HG02798 (cell line): Measurements from ENCODE around the gene EHMT1.
"Not testable (repeated sequence)": the region's sequence is repeated elsewhere in the genome, so short reads cannot be mapped to it uniquely, and the experiment has no call there.

Experiments
- ATAC-seq: cut with Tn5 transposase; IDR thresholded peaks from one replicate; pipeline ENCODE4 v1.9.1; 2021; ENCODE audit warnings: mild to moderate bottlenecking; ENCODE audit not compliant: unreplicated experiment, poor library complexity

The EHMT1 gene

DNA sequence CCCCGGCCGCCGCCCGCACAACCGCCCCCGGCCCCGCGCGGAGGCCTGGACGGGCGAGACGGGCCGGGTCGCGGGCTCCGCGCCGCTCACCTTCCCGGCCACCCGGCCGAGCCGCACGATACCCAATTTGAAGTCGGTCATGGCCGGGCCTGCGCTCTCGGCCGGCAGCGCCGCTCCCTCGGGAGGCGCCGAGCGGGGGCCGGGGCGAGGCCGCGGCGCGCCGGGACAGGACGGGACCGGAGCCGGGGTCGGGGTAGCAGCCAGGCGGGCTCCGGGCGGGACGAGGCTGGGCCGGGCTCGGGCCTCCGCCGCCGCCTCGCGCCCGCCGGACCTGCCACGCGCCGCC is 28.7 kb upstream of the EHMT1 start:
- no peak for ATAC-seq

DNA sequence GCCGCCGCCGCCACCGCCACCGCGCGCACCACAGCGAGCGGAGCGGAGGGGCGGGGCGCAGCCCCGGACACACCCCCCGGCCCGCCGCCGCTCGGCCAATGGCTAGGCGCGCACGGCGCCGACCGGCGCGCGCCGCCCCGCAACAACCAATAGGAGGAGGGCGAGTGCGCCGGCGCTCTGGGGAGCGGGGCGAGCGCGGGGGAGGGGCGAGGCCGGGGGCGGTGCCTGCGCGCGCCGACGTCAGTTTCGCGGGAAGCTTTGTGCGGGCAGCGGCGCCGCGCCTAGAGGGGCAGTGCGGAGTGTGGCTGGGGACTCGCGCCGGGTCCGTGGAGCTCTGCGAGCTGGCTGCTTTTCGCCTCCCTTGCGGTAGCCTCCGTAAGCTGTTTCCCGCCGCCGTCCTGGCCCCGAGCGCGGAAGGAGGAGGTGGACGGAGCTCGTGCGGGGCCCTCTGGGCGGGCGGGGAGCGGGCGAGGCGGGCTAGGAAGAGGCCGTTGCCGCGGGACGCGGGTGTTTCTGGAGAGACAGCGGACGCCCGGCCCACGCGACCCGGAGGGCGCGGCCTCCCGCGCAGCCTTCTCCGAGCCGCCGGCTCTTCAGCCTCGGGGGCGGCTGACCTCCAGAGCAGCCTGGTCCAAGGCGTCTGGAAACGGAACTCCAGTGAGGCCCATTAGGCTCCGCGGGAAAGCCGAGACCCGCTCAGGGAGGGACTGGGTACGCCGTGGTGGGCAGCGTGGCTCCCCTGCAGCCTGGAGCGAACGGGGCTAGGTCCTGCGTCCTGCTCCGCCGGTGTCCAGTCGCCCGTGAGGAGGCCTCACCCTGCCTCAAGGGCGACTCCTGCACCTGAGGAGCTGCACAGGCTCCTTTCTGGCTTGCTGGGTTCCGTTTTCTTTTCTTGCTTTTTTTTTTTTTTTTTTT is 28.1 kb upstream of the EHMT1 start, which contains the start of gene ZMYND19:
Gene ZMYND19, minus strand, starts transcription at position 44 of the 915 bp plus-strand sequence. CDS start 249 bp downstream, outside the sequence.
- peak; percentile 93 for ATAC-seq

DNA sequence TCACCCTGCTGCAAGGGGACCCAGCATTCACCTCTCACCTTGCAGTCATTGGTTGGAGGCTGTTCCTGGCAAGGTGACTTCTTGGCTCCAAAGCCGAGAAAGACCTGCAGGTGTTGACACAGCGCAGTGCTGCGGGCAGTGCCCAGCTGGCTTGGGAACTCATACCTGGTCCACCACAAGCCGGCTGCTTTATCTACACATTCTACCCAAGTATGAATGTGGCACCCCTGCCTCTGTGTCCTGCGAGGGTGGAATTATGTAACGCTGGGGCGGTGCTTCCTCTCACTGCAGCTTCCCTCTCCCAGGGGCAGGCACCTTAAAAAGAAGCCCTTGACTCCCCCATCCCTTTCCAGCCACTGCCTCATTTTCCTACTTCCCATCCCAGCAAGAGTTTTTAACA is 26.0 kb upstream of the EHMT1 start:
- ATAC-seq: no peak

DNA sequence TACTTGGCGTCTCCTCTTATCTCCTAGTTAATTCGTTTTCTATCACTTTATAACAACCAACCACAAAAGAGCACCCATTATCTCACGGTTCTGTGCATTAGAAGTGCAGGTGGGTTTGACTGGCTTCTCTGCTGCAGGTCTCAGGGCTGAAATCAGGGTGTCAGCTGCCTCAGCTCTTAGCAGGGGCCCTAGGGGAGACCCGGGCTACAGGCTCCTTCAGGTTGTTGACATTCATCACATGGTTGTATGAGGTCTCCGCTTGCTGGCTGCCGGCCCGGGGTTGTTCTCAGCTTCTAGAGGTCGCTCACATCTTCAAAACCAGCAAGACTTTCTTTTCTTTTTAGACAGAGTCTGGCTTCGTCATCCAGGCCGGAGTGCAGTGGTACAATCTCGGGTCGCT is 25.6 kb upstream of the EHMT1 start:
- ATAC-seq: no peak

DNA sequence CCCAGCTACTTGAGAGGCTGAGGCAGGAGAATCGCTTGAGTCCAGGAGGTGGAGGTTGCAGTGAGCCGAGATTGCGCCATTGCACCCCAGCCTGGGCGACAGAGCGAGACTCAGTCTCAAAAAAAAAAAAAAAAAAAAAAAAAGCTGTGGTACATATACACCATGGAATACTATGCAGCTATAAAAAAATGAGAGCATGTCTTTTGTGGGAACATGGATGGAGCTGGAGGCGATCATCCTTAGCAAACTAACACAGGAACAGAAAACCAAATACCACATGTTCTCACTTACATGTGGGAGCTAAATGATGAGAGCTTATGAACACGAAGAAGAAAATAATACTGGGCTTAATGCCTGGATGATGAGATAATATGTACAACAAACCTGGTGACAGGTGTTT is 22.2 kb upstream of the EHMT1 start:
- ATAC-seq: not testable (repeated sequence)

DNA sequence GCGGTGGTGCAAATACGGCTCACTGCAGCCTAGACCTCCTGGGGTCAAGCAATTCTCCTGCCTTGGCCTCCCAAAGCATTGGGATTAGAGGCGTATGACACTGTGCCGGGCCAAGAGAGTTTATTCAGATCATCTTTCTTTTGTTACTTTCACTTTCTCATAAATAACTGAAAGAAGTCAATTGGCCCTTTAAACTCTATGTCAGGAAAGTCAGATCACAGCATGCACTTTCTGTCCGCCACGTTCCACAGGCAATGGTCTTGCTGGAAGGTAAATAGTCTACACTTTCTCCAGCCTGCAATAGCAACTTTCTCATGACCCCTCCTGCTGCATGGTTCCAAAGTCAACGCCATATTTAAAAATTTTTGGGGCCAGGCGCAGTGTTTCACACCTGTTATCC is 19.9 kb upstream of the EHMT1 start:
- ATAC-seq: no peak

DNA sequence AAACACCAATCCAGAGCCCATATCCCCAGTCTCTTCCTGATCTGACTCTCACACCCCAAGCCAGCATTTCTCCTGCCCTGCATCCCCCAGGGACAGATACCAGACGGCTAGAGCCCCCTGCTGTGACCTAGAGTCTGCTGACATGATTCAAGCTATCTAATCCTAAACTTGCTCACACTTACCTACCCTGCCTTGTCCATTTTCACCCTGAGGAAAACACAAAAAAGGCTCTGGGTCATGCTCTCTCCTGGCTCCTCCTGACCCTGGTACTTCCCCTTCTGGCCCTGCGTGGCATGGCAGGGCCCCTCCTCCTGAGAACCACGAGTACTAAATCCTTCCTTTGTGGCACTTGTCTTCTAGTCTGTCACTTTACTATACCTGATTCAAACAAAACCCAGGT is 16.1 kb upstream of the EHMT1 start:
- no peak for ATAC-seq

DNA sequence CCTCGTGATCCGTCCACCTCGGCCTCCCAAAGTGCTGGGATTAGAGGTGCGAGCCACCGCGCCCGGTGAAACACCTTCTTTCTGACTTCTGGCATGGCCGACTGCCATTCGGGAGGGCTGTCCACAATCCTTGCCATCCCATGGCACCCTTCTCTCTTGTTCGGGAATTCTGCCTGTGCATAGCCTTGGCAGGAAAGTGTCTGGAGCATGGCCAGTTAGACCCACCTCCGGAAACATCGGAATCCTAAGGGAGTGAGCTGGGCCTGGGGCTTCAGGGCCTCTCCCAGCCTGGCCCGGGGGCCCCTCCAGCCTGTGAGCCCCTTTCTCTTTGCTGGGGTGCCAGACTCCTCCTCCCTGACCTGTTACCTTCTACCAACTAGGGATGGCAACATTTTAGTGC is 14.9 kb upstream of the EHMT1 start:
- ATAC-seq: no peak

DNA sequence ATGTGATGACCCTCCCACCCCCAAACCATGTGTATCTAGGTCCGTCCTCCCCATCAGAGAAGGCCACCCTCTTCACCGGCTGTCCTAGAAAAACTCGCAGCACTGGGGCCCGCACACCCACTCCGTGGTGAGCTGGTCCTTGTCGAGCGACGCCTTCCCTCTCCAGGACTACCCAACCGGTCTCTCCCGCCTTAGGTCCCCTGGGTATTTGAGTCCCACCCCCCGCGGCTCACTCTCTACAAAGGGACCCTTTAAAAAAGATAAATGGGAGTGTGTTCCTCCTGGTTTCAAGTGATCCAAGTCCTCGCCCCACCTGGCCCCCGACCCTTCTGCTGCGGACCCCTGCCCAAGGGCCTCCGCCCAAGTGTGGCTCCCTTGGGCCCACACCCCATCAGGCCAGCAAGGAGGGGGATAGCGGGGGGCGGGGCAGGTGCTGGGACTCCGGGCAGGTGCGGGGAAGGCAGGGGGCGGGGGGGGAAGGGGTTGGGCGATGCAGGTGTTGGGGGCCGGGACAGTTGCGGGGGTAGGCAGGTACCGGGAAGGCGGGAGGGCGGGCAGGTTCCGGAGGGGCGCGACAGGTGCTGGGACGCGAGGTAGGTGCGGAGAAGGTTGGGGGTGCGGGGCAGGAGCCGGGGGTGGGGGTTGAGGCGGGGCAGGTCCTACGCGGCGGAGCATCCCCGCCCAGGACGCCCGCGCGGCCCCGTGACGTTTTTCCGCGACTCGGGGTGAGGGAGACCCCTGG is 14.3 kb upstream of the EHMT1 start:
- no peak for ATAC-seq

DNA sequence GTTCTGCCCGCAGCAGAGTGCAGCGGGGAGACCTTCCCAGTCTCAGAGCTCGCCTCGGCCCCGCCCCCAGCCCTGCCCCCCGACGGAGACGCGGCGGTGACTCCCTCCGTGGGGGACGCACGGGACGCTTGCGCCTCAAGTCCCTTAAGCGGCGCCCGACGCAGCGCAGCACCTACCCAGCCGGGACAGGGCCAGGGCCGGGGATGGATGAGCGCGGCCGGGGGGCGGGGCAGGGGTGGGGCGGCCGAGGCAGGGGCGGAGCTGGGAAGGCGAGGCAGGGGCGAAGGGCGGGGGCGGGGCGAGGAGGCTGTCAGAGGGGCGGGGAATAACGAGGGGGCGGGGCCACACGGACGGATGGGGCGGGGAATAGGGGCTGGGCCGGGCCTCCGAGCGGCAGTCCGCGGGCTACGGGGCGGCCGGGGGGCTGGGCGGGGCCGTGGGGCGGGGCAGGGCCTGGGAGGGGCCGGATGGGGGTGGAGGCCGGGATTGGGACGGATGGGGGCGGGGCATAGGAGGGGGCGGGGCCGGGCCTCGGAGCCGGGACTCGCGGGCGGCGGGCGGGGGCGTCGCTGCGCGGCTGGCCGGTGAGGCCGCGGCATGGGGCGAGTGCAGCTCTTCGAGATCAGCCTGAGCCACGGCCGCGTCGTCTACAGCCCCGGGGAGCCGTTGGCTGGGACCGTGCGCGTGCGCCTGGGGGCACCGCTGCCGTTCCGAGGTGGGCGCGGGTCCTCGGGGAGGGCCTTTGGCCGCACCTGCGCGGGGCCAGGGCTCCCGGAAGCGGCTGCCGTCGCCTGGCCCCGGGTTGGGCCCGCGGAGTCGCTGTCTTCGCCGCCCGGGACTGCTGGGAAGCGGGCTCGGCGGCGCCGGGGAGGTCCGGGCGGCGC is 13.4 kb upstream of the EHMT1 start, which contains the start of gene ARRDC1:
Gene ARRDC1, plus strand, starts transcription at position 566 of the 884 bp plus-strand sequence. Its CDS starts 32 bp downstream, at position 598.
- ATAC-seq: peak; percentile 80

DNA sequence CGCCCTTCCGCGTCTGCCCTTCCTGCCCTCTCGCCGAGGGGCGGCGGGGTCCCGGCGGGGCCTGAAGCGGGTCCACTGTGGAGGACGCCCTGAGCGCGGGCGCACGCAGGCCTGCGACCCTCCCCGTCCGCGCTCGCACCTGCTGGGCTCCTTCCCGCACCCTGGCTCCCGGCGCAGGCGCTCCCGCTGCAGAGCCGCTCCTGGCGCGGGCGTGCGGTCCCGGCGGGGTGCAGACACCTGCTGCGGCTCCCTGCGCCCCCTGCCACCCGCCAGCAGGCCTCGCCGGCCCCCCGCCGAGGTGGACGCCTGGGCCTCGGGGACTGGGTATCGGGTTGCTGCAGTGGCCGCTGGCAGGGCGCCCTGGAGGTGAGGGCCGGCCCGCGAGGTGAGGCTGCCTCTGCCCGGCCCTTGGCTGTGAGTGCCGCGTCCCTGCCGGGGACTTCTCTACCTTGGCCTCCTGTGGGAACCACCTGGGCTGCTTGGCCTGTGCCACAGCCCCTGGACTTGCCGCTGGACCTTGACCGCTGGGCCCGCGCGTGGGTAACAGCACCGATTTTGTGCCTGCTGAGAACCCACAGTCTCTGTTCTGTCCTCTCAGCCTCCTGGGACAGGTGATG is 12.7 kb upstream of the EHMT1 start:
- peak; percentile 5 for ATAC-seq

DNA sequence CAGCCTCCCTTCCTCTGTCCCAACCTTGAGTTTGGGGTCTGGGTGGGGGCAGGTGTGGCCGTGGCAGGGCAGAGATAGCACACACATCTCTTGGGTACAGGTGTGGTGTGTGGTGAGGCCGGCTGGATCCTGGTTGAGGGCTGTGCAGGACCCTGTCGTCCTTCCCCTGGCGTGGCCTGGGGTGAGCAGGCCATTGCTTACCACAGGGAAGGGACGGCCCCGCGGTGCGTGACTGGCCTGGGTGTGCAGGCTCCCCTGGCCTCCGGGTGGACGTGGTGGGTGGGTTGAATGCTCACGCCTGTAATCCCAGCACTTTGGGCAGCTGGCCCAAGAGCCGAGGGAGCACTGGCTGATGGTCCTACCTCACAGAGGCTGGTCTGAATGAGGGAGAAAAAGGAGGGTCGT is 12.1 kb upstream of the EHMT1 start:
- no peak for ATAC-seq

DNA sequence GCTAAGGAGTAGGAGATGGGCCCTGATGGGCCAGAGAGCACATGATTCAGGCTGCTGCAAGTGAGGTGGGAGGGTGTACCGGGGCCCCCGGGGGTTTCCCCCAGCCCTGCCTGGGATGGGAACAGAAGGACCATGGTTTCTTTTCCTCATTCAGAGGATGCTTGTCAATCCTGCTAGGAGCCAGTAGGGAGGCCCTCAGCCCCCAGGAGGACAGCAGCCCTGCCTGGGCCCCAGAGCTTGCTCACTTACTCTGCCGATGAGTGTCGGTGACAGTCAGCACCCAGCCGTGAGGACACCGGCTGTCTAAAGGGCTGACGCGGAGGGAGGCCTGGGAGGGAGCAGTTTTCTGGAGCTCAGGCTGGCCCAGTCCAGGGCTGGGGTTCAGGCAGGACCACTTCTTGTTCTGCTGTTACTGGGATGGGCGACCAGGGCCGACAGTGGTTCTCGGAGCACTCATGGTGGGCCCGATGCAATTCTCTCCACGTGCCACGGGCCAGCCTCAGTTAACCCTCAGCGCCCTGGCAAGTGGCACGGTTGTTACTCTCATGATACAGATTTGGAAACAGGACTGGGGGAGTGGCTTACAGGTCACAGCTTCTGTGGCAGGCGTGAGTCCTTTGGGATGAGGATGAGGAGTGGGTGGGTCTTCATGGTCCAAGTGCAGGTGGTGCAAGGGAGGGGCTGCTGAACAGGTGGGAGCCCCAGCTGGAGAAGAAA is 11.5 kb upstream of the EHMT1 start:
- no peak for ATAC-seq

DNA sequence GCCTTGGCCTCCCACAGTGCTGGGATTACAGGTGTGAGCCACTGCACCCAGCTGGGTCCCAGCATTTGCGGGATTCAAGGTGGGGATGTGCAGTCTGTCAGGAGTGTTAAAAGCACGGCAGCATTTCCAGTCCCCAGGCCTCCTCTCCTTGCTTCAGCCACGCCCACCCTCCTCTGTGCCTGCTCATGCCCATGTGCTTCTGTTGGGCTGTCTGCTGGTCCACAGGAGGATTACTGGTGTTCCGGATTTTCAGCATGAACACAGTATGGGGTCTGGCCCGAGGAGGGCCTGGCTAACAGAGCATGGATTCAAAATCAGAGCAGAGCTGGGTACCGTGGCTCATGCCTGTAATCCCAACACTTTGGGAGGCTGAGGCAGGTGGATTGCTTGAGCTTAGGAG is 7.9 kb upstream of the EHMT1 start:
- ATAC-seq: no peak

DNA sequence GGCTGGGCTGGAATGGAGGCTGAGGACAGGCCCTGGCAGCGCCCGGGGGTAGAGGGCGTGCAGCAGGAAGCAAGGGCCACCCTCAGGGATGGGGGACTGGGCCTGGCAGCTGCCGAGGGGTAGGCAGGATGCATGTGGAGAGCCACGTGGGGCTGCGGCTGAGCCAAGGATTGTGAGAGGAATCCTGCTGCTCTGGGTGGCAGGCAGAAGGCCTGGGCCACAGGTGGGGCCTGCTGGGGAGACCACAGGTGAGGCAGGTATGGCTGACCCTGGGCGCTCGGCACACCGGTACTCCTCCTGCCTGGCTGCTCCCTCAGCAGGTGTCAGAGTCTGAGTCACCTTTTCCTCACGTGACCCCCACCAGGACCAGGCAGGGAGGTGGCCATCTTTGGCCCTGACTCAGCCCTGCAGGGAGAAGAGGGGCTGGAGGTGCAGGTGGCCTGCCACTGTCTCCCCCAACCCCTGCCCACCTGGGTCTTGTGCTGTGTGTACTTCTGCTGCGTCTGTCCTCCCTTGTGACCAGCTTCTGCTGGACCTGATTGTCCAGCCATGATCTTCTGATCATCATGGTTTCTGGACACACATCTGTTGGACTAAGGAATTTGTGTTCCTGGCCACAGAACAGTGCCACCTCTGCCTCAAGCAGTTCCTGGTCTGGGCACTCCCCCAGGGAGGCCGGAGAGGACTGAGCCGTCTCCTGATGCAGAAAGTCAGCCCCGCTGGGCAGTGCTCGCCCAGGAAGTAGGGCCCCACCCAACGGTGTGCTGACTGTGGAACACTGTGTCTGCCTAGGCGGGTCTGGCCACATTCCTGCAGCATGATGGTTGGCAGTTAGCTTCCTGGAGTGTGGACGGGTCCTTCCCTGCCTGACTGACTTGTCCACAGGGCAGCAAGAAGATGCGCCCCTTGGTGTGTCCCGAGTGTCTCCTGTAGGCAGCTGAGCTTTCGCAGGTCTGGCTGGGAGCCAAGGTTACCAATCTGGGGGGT is 6.9 kb upstream of the EHMT1 start:
- ATAC-seq: no peak

DNA sequence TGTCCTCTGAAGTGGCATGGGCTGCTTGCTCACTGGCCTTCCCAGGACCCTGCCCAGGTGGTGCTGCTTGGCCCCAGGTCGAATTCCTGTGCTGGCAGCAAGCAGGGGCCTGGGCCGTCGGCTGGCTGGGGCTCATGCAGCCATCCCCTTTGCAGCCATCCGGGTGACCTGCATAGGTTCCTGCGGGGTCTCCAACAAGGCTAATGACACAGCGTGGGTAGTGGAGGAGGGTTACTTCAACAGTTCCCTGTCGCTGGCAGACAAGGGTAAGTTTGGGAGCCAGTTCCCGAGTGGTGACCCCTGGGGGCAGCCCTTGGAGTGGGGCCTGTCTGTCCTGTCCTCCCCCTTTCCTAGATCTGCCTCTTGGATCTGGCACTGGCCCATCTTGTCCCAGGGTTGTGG is 6.1 kb upstream of the EHMT1 start:
- no peak for ATAC-seq

DNA sequence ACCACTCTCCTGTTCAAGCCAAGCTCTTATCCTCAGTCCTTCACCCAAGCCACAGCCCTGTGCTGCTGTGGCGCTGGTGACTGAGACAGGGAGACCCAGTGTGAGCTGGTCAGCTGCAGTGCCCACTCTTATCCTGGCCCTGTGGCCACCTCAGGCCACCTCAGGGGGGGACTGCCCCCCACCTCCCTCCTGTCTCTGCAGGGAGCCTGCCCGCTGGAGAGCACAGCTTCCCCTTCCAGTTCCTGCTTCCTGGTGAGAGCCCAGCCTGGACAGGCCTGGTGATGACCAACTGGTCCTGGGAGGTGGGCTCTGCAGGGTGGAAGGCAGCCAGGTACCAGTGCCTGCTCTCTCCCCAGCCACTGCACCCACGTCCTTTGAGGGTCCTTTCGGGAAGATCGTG is 5.5 kb upstream of the EHMT1 start:
- no peak for ATAC-seq
